SW 1271 (cell line): Measurements from ENCODE around the gene MYO5A.
"Not testable (repeated sequence)": the region's sequence is repeated elsewhere in the genome, so short reads cannot be mapped to it uniquely, and the experiment has no call there.

Experiments used
- DNase-seq, 2 experiments: peaks; one replicate each; lab custom pipeline; 2025; lab: John Stamatoyannopoulos, UW

The MYO5A gene

DNA sequence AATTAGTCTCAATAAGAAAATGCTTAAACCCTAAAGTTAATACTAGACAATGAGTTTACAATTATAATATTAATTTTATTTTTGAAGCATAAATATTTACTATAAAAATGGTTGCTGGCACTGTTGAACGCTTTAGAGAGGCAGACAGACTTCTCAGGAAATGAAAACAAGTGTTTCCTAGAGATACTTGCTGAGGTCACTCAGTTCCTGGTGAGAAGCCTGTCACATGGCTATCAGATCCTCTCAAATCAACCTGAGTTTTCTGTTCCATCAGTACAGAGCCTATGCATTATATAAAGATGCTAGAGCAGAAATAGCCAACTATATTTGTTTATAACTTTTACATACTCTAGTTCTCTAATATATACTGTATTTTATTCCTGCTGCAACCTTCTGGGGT lies 109.2 kb downstream of the MYO5A start:
- no peak for DNase-seq

DNA sequence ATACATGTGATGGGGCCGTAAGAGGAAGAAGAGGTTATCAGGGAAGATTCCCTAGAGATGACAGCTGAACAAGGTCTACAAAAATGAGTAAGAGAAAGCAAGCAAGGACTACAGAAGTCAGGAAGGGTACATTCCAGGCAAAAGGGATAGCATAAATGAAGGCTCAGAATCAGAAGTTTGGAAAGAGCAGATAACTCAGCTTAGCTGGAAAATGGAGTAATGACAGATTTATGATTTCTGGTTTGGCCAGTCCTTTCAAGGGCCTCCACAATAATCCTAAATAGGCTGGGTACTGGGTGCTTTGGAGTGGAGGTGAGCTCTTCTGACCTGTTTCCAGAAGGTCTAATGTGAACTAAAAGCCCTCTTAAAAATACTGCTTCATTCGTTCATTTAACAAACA lies 110.7 kb downstream of the MYO5A start:
- no peak for DNase-seq

DNA sequence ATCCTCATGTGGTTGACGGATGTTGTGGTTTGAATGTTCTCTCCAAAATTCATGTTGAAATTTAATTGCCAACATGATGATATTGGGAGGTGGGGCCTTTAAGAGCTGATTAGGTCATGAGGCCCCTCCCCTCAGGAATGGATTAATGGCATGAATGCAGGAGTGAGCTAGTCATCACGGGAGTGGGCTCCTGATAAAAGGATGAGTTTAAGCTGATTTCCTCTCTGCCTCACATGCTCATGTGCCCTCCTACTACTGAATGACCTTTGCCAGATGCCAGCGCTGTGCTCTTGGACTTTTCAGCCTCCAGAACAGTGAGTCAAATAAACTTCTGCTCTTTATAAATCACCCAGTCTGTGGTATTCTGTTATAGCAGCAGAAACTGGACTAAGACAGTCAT lies 111.2 kb downstream of the MYO5A start:
- DNase-seq, result no peak

DNA sequence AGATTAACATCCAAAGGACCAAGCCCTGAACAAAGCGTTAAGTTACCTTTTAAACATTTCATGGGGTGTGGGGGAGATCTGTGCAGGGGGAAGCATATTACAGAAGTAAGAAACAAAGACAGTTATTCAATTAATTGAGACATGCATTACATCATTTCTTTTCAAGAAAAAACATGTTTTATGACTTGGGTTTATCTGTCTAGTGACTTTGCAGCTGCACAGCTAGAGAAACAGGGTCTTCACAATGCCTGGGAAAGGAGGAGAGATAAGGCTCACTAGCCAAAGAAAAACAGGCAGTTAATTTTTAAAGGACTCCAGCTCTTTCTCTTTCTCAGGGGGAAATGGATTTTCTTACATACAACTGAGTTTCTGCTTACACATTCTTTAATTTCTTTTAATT lies 112.1 kb downstream of the MYO5A start:
- DNase-seq, result not testable (repeated sequence)

DNA sequence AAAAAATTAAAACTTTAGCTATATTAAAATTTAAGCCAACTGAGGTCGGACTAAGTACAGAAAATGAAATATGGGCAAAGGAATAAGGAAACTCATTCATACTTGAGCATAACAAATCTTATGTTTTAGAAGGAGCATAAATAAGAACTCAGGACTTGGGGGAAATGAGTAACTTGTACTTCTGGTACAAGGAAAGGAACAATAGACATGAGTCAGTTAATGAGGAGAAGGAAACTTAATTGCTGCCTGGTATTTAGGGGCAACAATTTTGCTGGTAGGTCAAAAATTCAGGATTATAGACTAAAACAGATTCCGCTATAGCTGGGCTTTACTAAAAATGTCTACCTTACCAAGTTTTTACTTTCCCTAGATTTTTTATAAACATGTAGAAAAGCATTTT lies 113.1 kb downstream of the MYO5A start:
- DNase-seq, result no peak

DNA sequence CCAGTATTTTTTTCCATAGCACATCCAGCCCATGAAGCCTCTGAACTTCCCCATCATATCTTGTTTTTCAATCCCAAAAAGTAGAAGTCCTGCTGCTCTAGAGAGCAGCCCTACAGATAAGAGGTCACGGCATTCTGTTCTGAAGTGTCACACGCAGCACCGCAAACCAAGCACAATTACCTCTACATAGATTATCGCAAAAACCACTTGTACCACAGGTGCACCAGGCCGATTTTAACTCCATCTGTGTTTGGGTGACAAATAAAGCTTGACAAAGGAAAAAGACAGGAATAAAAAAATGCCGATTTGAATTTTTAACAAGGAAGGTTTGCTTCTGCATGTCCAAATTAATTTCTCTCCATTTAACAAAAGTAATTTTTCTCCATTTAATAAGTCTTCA lies 113.7 kb downstream of the MYO5A start:
- no peak for DNase-seq

DNA sequence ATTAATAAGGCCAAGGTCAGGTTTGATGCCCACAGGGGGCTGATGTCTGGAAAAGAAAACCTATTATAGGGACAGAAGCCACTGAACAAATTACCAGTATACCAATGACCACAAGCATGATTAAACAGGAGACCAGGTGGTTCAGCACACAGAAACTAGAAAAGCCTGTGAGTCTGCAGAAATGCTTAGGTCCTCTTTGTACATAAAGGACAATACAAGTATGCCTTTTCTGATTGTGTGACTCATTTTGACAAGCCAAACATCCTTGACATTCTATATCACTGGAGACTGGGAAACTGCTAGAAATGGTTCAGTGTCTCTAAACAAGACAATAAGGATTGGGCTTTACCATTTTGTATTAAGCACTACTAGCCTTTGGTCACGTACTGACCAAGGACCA lies 119.9 kb downstream of the MYO5A start:
- no peak for DNase-seq

DNA sequence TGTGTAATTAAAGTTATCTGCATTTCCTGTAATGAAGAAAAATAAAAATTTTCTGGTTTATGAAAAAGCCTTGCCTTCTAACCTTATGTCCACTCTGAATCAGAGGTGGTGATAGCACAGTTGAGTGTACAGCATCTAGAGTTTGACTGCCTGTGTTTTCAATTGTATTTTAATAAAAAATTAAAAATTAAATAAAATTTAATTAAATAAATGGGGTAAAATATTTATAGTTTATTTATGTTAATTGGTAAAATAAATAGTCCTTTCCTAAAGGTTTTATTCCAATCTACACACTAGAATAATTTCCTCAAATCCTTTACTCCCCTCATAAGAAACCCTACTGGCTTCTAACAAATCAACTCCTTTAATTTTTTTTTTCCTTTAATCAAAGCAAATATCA lies 121.3 kb downstream of the MYO5A start:
- no peak for DNase-seq

DNA sequence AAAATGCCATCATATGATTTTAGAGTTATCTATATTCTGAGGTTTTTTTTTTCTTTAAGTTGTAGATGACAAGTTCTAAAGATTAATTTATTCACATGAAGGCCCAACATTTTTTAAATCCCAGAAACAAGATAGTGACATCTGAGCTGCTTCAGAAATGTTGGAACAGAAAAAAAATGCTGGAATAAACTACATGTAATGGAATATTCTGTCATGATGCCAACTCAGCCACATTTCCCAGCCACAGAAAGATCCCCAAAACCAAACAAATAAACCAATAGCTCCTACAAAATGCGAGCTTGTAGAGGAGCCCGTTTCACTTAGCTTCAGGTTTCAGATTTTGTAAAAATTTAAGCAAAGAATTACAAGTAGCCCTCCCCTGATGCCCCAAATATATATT lies 122.1 kb downstream of the MYO5A start:
- no peak for DNase-seq

DNA sequence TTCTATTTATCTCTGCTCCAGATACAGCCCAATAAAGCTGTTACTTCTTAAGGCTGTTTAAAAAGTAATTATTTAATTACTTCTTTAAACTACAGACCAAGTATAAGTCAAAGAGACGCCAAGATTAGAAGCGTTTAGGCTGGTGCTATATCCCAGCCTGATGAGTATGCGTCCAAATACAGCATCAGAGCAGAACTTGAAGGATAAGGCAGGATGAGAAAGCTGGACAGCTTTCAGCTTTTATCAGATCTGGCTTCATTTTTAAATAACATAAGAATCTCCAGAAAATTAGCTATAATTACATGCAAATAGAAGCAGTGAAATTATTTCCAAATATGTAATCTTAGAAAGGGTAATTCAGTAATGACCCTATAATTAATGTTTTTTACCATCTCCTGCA lies 122.8 kb downstream of the MYO5A start:
- DNase-seq, result no peak

DNA sequence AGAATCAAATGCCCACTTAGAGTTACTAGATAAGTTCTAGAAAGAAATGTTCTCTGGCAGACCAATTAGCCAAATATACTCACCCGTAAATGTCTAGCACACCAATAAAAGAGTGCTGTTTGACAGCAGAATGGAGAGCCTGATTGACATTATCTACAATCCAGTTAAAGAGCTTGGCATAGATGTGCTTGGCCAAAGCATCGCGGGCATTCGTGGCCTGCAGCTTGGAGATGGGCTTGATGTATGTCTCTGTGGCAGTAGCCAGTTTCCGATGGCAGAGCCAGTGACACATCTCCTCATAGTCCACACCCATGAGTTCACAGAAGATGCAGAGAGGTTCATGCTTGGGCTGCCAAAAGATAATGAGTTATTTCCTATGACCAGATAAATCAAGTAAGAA lies 131.6 kb downstream of the MYO5A start:
- DNase-seq, result no peak

DNA sequence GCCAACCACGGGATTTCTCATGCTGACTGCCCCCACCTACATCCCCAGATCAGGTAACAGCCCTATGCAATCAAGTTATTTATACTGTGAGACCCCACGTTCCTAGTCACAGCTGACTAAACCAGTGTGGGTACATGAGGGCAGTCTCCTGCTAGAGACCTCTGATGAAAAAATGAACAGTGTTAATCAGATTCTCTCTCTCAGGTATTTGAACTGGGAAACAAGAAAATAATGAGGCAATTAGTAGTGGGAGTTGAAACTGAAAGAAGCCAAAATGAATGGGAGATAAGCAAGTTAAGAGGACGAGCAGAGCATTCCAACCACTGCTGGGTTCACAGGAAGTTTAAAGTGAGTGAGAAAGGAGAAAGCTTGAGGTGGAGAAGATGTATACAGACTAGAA lies 134.6 kb downstream of the MYO5A start:
- no peak for DNase-seq

DNA sequence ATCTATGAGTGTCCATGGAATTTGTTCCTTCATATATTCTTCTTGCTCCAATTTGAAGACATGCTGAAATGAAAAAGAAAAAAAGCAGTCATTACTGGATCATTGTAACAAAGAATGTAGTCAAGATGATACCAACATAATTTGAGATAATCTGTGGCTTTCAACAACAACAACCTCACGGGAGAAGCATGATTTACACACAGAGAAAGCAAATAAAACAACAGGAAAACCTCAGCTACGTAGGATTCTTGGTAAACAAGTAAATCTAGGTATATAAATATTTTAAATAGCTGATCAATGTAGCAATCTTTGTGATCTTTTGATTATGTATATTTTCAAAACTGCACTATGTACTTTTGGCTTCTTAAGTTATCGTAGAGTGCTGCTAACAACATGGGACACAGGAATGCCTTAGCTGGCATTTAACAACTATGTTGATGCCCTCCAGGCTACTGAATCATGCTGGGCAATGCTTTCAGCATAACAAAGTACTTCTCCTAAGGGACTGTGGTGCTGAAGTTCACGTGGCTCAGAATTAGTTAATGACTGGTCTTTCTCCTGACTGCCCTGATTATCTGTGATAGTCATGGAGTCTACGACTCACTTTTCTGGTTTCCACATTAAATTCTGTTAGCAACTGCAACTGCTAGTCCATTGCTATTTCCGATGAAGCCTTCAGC lies 136.5 kb downstream of the MYO5A start:
- DNase-seq, result no peak

DNA sequence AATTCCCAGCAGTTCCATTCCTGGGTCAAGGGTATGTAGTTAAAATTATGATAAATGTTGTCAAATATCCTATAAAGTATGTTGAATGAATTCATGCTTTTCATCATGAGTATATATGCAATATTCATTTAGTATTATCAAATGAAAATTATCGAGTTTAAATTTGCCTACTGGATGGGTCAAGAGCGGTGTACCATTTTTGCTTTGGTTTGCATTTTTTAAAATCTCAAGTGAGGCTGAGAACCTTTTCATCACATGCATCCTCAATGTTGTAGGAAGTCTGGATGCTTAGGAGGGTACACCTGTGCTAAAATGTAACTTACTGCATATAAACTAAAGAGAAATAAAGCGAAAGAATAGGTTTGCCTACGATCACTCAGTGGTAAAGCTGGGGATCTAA lies 137.6 kb downstream of the MYO5A start:
- no peak for DNase-seq

DNA sequence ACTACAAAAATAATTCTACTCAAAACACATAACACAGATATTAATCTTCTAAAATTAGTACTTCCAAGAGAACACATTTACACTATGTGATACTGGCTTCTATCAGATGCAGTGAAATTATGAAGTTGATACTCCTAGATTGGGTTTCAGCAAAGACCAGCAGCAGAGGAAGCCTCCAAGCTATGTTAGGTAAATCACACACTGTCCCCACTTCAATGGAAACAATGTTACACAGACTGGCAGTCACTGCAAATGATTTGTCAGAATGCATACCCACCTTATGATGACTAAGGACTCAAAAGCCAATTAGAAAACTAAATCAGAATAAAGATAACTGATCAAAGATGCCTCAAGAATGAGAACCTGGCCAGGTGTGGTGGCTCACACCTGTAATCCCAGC lies 143.0 kb downstream of the MYO5A start:
- no peak for DNase-seq

DNA sequence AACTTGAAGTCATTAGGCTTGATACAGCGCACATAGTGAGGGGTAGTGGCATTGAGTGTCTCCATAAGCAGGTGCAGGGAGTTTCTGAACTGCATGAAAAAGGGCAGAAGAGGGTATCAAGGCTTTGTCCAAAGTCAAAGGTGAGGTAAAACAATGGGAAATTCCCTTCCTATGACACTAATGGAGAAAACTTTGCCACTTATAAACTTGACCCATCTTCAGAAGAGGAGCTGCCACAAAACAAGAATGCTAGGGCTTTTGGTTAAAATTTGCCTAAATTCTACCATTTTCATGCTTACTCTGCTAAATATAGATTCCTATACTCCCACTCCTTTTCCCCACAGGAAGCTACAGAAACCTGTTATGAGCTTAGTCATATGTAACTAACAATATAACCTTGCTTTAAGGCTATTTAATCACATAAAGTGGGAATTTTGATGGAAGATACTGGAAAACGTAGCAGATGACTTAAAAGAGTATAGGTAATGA lies 145.5 kb downstream of the MYO5A start:
- DNase-seq, result no peak

DNA sequence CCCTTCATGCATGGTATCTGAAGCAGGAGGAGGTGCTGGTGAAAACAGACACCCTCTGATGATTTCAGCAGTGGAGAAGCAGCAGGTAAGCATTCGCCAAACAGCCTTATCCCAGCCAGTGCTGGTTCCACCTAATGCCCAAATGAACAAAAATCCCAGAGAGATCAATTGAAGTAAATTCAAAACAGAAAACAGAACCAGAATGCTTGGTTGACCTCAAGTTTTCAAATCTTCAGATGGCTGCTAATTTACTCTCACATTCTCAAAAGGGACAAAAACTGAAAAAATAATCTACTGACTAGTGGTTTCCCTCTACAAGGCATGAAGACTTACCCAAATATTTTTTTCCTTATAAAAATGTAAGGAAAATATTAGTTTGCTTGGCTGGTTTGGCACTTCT lies 146.0 kb downstream of the MYO5A start:
- no peak for DNase-seq

DNA sequence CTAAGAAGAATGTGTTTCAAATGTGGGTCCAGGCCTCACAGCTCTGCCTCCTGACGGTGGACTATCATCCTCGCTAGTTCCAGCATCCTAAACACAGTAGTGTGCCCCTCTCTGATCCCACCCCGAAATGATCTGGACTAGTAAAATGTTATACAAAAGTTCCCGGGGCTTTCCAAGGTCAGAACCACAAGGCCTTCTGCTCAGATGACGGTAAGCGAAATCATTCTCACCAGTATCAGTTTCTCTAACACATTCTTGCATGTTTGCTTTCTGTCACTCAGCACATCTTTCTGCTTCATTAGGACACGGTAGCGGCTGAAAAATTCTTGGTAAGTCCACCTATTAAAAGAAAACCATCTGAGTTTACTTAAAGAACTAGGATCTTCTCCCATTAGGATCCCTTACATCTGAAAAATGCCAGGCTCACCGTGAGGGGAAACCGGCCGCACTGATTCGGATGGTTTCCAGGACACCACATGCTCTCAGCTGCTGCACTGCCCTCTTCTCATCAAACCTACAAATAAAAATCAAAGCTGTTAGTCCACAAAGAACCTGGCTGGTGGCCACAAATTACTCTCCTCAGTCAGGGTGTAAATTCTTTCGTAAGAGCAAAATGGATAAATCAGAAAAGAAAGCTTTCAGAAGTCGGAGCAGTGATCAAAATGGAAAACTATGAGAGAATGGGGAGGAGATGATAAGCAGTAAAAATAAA lies 149.1 kb downstream of the MYO5A start:
- DNase-seq, result no peak

DNA sequence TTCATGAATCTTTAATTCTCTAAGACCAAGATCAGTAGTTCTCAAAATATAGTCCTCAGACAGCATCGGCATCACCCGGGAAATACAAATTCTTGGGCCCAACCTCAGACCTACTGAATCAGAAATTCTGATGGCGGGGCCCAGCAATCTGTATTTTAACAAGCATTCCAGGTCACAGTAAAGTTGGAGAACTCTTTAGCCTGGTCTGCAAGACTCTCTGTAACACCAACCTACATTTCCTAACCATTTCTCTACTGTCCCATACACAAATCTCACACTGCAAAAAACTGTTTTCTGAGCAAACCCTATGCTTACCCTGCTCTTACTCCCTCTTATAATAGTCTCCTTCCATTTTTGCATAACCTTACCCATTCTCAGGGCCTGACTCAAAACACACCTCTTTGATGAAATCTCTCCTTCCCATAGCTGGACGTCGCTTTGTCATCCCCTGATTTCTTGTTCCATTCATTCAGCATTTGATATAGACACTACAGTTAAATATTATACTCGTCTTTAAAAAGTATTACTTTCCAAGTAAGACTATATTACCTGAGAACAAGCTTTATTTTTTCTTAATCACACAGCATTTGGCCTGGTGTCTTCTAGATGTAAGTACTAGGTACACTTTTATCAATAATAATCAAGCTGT lies 149.8 kb downstream of the MYO5A start:
- DNase-seq, result no peak

DNA sequence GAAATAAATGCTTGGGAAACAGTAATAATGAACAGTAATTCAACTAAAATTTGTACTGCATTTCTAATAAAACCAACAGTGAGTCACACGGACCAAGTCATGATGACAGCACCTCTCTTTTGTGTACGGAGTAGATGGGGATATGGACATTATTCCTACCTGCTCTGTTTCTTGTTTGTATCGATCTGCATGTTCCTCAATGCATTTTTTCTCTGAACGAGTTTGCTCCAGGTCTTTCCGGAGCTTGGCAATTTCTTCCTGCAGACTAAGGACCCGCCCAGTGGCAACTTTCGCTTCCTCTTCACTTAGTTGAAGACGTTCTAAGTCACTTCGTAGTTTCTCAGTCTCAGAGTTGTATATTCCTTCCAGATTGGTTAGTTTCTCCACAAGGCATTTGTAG lies 158.7 kb downstream of the MYO5A start:
- no peak for DNase-seq

DNA sequence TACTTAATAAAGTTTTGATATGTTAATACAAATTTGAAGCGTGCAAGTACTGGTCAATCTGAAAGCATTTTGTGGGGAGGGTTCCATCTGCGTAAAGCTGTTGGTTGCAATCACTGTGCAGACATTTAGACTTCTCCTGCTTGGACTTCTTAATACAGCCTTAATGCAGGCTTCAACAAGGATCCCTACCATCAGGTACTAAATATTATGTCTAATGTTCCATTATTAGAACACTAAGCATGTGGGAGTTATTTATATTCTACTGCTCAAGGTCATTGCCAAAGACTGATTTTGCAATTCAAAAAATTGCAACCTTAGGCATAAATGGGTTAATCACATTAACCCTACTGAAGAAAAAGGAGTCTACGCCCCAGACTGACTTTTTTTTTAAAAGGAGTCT lies 159.2 kb downstream of the MYO5A start:
- no peak for DNase-seq

DNA sequence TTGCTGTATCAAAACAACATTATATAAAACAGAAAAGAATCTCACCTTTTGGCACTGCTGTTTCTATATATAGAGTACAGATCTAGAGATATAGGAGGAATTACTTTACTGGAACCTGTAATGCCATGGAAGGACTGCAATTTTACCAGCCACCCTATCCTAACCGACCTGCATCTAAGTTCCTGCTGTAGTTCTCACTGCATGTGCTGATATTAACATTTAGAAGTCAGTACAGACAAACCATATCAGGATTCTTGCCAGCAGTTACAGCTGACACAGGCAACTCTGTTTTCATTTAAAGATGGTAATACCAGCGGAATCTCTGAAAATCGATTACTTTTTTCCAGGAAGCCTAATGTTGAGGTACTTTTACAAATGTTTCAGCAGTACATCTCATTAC lies 159.7 kb downstream of the MYO5A start:
- no peak for DNase-seq

DNA sequence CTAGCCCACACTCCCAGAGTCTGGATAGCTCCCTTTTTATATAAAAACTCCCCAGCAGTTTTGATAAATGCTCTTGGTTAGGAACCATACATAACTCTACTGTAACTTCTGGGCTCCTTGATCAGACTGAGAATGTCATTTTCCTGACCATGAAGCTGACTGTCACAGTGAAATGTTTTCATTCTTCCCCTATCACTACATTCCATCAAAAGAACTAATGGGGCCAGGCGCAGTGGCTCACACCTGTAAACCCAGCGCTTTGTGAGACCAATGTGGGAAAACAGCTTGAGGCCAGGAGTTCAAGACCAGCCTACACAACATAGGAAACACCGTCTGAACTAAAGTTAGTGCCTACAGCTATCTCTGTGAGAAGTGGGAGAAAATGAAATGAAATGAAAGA lies 160.3 kb downstream of the MYO5A start:
- DNase-seq, result no peak
